OCI-LY1 (cell line): ENCODE results near the gene MPPED1.

Experiments used
- CTCF ChIP-seq: fragments of 200-600 bp; sonication (generic), shearing (Covaris generic); IDR thresholded peaks from 2 replicates; pipeline ENCODE4 v1.5.1; 2017; ENCODE audit warnings: mild to moderate bottlenecking, antibody characterized with exemption, low read length, moderate library complexity, mixed read lengths
- EZH2 ChIP-seq: fragments of 200-600 bp; sonication (generic), shearing (Covaris generic); IDR thresholded peaks from 2 replicates; pipeline ENCODE4 v1.8.0; 2017; ENCODE audit warnings: borderline replicate concordance, mixed run types, mild to moderate bottlenecking, antibody characterized with exemption, low read length, moderate library complexity, mixed read lengths

GRCh38 chr22:43363315-43364168, 48.3 kb upstream of the MPPED1 start:
- TF ChIP-seq CTCF (no peak), EZH2 (no peak)
